HEK293 (cell line): Measurements from ENCODE around the gene DEDD2.
A peak's percentile ranks its signal among the peaks of the same experiment; 100 is the strongest.

Experiments
- BCL11B ChIP-seq: fragments of 450-650 bp; formaldehyde crosslinking; IDR thresholded peaks from 2 replicates; pipeline ENCODE4 v1.5.1; 2016; ENCODE audit warnings: low read depth, missing biosample characterization, missing genetic modification characterization
- EGR2 ChIP-seq: fragments of 450-650 bp; formaldehyde crosslinking; IDR thresholded peaks from 2 replicates; pipeline ENCODE4 v1.5.1; 2016; ENCODE audit warnings: low read depth, missing biosample characterization, missing genetic modification characterization
- GFI1B ChIP-seq: fragments of 450-650 bp; formaldehyde crosslinking; IDR thresholded peaks from 2 replicates; pipeline ENCODE4 v1.5.1; 2016; ENCODE audit warnings: missing biosample characterization, missing genetic modification characterization
- GLIS2 ChIP-seq: fragments of 450-650 bp; formaldehyde crosslinking; IDR thresholded peaks from 2 replicates; pipeline ENCODE4 v1.5.1; 2016; ENCODE audit warnings: missing biosample characterization, missing genetic modification characterization
- IKZF3 ChIP-seq: fragments of 450-650 bp; IDR thresholded peaks from 2 replicates; pipeline ENCODE4 v1.5.0; 2018; ENCODE audit warnings: missing biosample characterization, mild to moderate bottlenecking, missing genetic modification characterization, moderate library complexity
- KLF16 ChIP-seq: fragments of 450-650 bp; formaldehyde crosslinking; IDR thresholded peaks from 2 replicates; pipeline ENCODE4 v1.5.1; 2017; ENCODE audit warnings: missing biosample characterization, missing genetic modification characterization
- KLF8 ChIP-seq: fragments of 450-650 bp; formaldehyde crosslinking; IDR thresholded peaks from 2 replicates; pipeline ENCODE4 v1.5.1; 2016; ENCODE audit warnings: missing biosample characterization, missing genetic modification characterization
- KLF9 ChIP-seq: fragments of 450-650 bp; formaldehyde crosslinking; IDR thresholded peaks from 2 replicates; pipeline ENCODE4 v1.5.1; 2016; ENCODE audit warnings: missing biosample characterization, missing genetic modification characterization, low read depth
- MYNN ChIP-seq: fragments of 450-650 bp; formaldehyde crosslinking; IDR thresholded peaks from 2 replicates; pipeline ENCODE4 v1.5.1; 2016; ENCODE audit warnings: missing biosample characterization, missing genetic modification characterization, borderline replicate concordance
- REST ChIP-seq: fragments of 450-650 bp; formaldehyde crosslinking; IDR thresholded peaks from 2 replicates; pipeline ENCODE4 v1.5.1; 2016; ENCODE audit warnings: missing biosample characterization, missing genetic modification characterization
- TCF7L2 ChIP-seq: IDR thresholded peaks from 2 replicates; pipeline ENCODE4 v1.6.1; 2011; ENCODE audit warnings: low read depth, mild to moderate bottlenecking, inconsistent platforms, low read length, moderate library complexity, borderline replicate concordance
- TRIM28 ChIP-seq: IDR thresholded peaks from 2 replicates; pipeline ENCODE4 v1.6.1; 2011; ENCODE audit warnings: low read length, control low read depth, borderline replicate concordance
- YY2 ChIP-seq: fragments of 450-650 bp; formaldehyde crosslinking; IDR thresholded peaks from 2 replicates; pipeline ENCODE4 v1.5.1; 2016; ENCODE audit warnings: missing biosample characterization, missing genetic modification characterization
- ZBTB21 ChIP-seq: fragments of 450-650 bp; formaldehyde crosslinking; IDR thresholded peaks from 2 replicates; pipeline ENCODE4 v1.5.1; 2017; ENCODE audit warnings: missing biosample characterization, missing genetic modification characterization
- ZBTB26 ChIP-seq: fragments of 450-650 bp; formaldehyde crosslinking; optimal IDR thresholded peaks from 2 replicates; pipeline ENCODE3; 2016; ENCODE audit warnings: missing biosample characterization, mild to moderate bottlenecking, missing genetic modification characterization
- ZEB2 ChIP-seq: fragments of 450-650 bp; formaldehyde crosslinking; IDR thresholded peaks from 2 replicates; pipeline ENCODE4 v1.5.1; 2016; ENCODE audit warnings: missing biosample characterization, missing genetic modification characterization
- ZNF10 ChIP-seq: fragments of 450-650 bp; formaldehyde crosslinking; IDR thresholded peaks from 2 replicates; pipeline ENCODE4 v1.5.1; 2017; ENCODE audit warnings: missing biosample characterization, missing genetic modification characterization
- ZNF138 ChIP-seq: fragments of 450-650 bp; formaldehyde crosslinking; IDR thresholded peaks from 2 replicates; pipeline ENCODE4 v1.5.1; 2016; ENCODE audit warnings: missing biosample characterization, missing genetic modification characterization, borderline replicate concordance
- ZNF16 ChIP-seq: fragments of 450-650 bp; formaldehyde crosslinking; IDR thresholded peaks from 2 replicates; pipeline ENCODE4 v1.5.1; 2016; ENCODE audit warnings: low read depth, missing biosample characterization, missing genetic modification characterization
- ZNF19 ChIP-seq: fragments of 450-650 bp; formaldehyde crosslinking; IDR thresholded peaks from 2 replicates; pipeline ENCODE4; 2016; ENCODE audit warnings: missing biosample characterization, missing genetic modification characterization, low read depth
- ZNF202 ChIP-seq: fragments of 450-650 bp; formaldehyde crosslinking; IDR thresholded peaks from 2 replicates; pipeline ENCODE4 v1.5.1; 2016; ENCODE audit warnings: missing biosample characterization, missing genetic modification characterization, borderline replicate concordance
- ZNF223 ChIP-seq: fragments of 450-650 bp; formaldehyde crosslinking; IDR thresholded peaks from 2 replicates; pipeline ENCODE4 v1.5.1; 2016; ENCODE audit warnings: missing biosample characterization, missing genetic modification characterization
- ZNF239 ChIP-seq: fragments of 450-650 bp; formaldehyde crosslinking; IDR thresholded peaks from 2 replicates; pipeline ENCODE4 v1.5.1; 2016; ENCODE audit warnings: missing biosample characterization, missing genetic modification characterization
- ZNF324 ChIP-seq: fragments of 450-650 bp; formaldehyde crosslinking; IDR thresholded peaks from 2 replicates; pipeline ENCODE4 v1.5.1; 2016; ENCODE audit warnings: missing biosample characterization, missing genetic modification characterization
- ZNF350 ChIP-seq: fragments of 450-650 bp; formaldehyde crosslinking; IDR thresholded peaks from 2 replicates; pipeline ENCODE4 v1.5.0; 2017; ENCODE audit warnings: missing biosample characterization, mild to moderate bottlenecking, missing genetic modification characterization
- ZNF362 ChIP-seq: fragments of 450-650 bp; formaldehyde crosslinking; IDR thresholded peaks from 2 replicates; pipeline ENCODE4 v1.5.1; 2016; ENCODE audit warnings: missing biosample characterization, missing genetic modification characterization
- ZNF404 ChIP-seq: fragments of 450-650 bp; formaldehyde crosslinking; IDR thresholded peaks from 2 replicates; pipeline ENCODE4 v1.5.1; 2017; ENCODE audit warnings: missing biosample characterization, missing genetic modification characterization
- ZNF423 ChIP-seq: fragments of 450-650 bp; formaldehyde crosslinking; IDR thresholded peaks from 2 replicates; pipeline ENCODE4 v1.5.1; 2016; ENCODE audit warnings: missing biosample characterization, missing genetic modification characterization
- ZNF426 ChIP-seq: fragments of 450-650 bp; formaldehyde crosslinking; IDR thresholded peaks from 2 replicates; pipeline ENCODE4 v1.5.1; 2017; ENCODE audit warnings: missing biosample characterization, missing genetic modification characterization, mild to moderate bottlenecking, inconsistent platforms, moderate library complexity
- ZNF530 ChIP-seq: fragments of 450-650 bp; formaldehyde crosslinking; IDR thresholded peaks from 2 replicates; pipeline ENCODE4 v1.5.1; 2016; ENCODE audit warnings: low read depth, missing biosample characterization, missing genetic modification characterization
- ZNF768 ChIP-seq: fragments of 450-650 bp; formaldehyde crosslinking; IDR thresholded peaks from 2 replicates; pipeline ENCODE4 v1.5.1; 2018; ENCODE audit warnings: missing biosample characterization, mild to moderate bottlenecking, missing genetic modification characterization
- ZNF791 ChIP-seq: fragments of 450-650 bp; formaldehyde crosslinking; IDR thresholded peaks from 2 replicates; pipeline ENCODE4 v1.5.1; 2016; ENCODE audit warnings: missing biosample characterization, missing genetic modification characterization
- ZNF792 ChIP-seq: fragments of 450-650 bp; formaldehyde crosslinking; IDR thresholded peaks from 2 replicates; pipeline ENCODE4 v1.5.1; 2016; ENCODE audit warnings: missing biosample characterization, missing genetic modification characterization
- ZNF837 ChIP-seq: fragments of 450-650 bp; formaldehyde crosslinking; IDR thresholded peaks from 2 replicates; pipeline ENCODE4 v1.5.1; 2016; ENCODE audit warnings: missing biosample characterization, missing genetic modification characterization
- ZSCAN23 ChIP-seq: fragments of 450-650 bp; formaldehyde crosslinking; IDR thresholded peaks from 2 replicates; pipeline ENCODE4 v1.5.1; 2016; ENCODE audit warnings: missing biosample characterization, missing genetic modification characterization
- TF ChIP-seq, protein P1 (sequence below): IDR thresholded peaks from 2 replicates; pipeline ENCODE4 v1.6.1; 2011; ENCODE audit warnings: mild to moderate bottlenecking, low read depth, low read length, borderline replicate concordance

Gene DEDD2

DNA sequence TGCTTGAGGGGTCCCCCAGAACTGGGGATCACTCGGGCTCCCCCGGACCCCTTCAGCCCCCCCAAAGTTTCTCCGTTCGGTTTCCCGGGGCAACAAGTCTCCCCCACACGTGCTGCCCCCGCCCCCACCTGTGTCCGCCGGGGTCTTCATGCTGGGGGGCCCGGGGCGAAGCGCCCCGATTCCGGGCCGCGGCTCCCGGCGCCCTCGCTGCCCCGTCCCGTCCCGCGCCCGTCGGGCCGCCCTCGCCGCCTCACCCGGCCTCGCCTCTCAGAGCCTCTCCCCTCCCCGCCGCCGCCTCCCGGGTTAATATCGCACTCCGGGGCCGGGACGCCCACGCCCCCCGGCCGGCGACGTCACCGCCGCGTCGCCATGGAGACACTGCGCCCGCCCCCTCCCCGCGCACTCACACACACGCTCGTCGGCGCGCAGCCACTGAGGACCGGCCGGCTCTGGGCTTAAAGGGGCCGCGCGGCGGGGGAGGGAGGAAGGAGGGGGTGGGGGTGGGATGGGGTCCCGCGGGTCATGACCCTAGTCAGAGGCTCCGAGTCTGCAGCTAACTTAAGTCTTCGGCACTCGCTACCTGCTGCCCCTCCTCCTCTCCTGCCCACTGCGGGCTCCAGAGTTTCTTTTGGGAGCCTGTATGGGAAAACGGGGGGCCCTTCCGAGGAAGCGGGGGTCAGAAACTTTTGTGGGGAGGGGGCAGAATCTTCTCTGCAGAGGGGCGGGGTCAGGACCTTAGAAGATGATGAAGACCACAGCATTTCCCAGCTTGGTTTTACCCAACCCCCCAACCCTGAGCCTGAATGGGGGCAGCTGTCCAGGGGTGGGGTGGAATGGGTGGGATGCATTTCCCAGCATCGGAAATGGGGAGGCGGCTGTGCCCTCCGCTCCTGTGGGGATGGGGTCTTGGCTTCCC lies 37.6 kb upstream of the DEDD2 start, which contains the start of gene ERF (continued):
- TF ChIP-seq ZNF202 (tag by site-specific recombination) = no peak
- TF ChIP-seq GFI1B (tag by site-specific recombination) = no peak
- TF ChIP-seq ZBTB21 = no peak; the same call in 1 of the 2 replicates
- TF ChIP-seq ZNF239 (tag by site-specific recombination) = no peak
- no peak for TF ChIP-seq MYNN (tag by site-specific recombination)
- peak; percentile 82 for TF ChIP-seq KLF9
- TF ChIP-seq BCL11B (tag by site-specific recombination) = no peak
- TF ChIP-seq TRIM28 = no peak
- no peak for TF ChIP-seq ZNF19 (tag by site-specific recombination)
- TF ChIP-seq ZSCAN23 (tag by site-specific recombination) = no peak
- no peak for TF ChIP-seq TCF7L2
- no peak for TF ChIP-seq ZNF530
- no peak for TF ChIP-seq ZEB2
- TF ChIP-seq ZNF792 (tag by site-specific recombination) = no peak
- TF ChIP-seq ZNF138 = no peak
- TF ChIP-seq ZNF324 (tag by site-specific recombination) = no peak
- no peak for TF ChIP-seq REST (tag by site-specific recombination)
- peak; percentile 75 for TF ChIP-seq EGR2 (tag by site-specific recombination)
- TF ChIP-seq ZNF10 (tag by site-specific recombination) = no peak
- no peak for TF ChIP-seq IKZF3 (tag by site-specific recombination)
- no peak for TF ChIP-seq ZNF16 (tag by site-specific recombination)
- no peak for TF ChIP-seq ZNF404 (tag by site-specific recombination)
- TF ChIP-seq KLF8 (tag by site-specific recombination) = peak; percentile 67; the same call in 1 of the 2 replicates
- no peak for TF ChIP-seq ZNF791 (tag by site-specific recombination)
- TF ChIP-seq ZNF768 (tag by site-specific recombination) = no peak
- TF ChIP-seq KLF16 (tag by site-specific recombination) = no peak
- TF ChIP-seq ZNF426 (tag by site-specific recombination) = no peak
- TF ChIP-seq, protein P1, sequence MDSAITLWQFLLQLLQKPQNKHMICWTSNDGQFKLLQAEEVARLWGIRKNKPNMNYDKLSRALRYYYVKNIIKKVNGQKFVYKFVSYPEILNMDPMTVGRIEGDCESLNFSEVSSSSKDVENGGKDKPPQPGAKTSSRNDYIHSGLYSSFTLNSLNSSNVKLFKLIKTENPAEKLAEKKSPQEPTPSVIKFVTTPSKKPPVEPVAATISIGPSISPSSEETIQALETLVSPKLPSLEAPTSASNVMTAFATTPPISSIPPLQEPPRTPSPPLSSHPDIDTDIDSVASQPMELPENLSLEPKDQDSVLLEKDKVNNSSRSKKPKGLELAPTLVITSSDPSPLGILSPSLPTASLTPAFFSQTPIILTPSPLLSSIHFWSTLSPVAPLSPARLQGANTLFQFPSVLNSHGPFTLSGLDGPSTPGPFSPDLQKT = no peak
- no peak for TF ChIP-seq ZNF362
- no peak for TF ChIP-seq ZNF423
- no peak for TF ChIP-seq ZNF837 (tag by site-specific recombination)
- TF ChIP-seq GLIS2 (tag by site-specific recombination) = no peak; the same call in none of the 2 replicates
- no peak for TF ChIP-seq ZBTB26 (tag by site-specific recombination)
- TF ChIP-seq ZNF350 (tag by site-specific recombination) = no peak
- 0 out of 2 replicates have a peak, but pooled peaks have one; percentile 7 for TF ChIP-seq YY2
- TF ChIP-seq ZNF223 (tag by site-specific recombination) = no peak
